Left colon (tissue), 2 donors: ENCODE results near the gene KDM3A. TPM values are rescaled to one million over a fixed set of nuclear protein-coding genes. Genes with fewer than 3 reads are reported as not detected.

Source experiments
- ATAC-seq: fragments of 200-7000 bp; cut with Tn5 transposase; one replicate; pipeline ENCODE4 v1.9.1; 2020; ENCODE audit warnings: mild to moderate bottlenecking, moderate library complexity
- DNase-seq, 2 donors: peaks; one replicate each; pipeline ENCODE4 v3.0.0-alpha.2; 2020
- intact Hi-C, 2 donors: fragments of 100-400 bp; cut with DNase I in 1 of 2; cut with micrococcal nuclease in 1 of 2; formaldehyde crosslinking; loops; one replicate each; pipeline versions ENCODE4 v1.11.2 to v1.14.0; 2022; cut with DNase I, micrococcal nuclease
- total RNA-seq, 2 donors: library from RNA; stranded (reverse); fragmentation: NEBNext Ultra II Directional; extraction: Animal tissue kit (Norgen Biotek cat#: 25700); gene quantifications; one replicate each; pipeline ENCODE4 v1.2.1, GENCODE V29; 2021
- donor health status: DM: no; HTN: no; CAD: no.
- donor health status: DM: yes; HTN: yes; CAD: no.

KDM3A gene
- total RNA-seq, 2 donors from 2014 or later = 33.0 to 56.6 TPM

DNA sequence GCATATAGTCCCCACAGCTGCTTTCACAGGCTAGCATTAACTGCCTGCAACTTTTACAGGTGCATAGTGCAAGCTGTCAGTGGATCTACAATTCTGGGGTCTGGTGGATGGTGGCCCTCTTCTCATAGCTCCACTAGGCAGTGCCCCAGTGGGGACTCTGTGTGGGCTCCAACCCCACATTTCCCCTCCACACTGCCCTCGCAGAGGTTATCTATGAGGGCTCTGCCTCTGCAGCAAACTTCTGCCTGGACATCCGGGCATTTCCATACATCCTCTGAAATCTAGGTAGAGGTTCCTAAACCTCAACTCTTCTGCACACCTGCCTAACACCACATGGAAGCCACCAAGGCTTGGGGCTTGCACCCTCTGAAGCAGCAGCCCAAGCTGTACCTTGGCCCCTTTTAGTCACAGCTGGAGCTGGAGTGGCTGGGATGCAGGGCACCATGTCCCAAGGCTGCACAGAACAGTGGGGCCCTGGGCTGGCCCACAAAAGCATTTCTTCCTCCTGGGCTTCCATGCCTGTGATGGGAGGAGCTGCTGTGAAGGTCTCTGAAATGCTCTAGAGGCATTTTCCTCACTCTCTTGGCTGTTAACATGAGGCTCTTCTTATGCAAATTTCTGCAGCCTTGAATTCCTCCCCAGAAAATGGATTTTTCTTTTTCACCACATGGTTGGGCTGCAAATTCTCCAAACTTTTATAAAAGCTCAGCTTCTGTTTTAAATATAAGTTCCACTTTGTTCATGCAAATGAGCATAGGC is 59.3 kb downstream of the KDM3A start:
- ATAC-seq (peak; percentile 11), DNase-seq (no peak)
- intact Hi-C loops = no loop called here

DNA sequence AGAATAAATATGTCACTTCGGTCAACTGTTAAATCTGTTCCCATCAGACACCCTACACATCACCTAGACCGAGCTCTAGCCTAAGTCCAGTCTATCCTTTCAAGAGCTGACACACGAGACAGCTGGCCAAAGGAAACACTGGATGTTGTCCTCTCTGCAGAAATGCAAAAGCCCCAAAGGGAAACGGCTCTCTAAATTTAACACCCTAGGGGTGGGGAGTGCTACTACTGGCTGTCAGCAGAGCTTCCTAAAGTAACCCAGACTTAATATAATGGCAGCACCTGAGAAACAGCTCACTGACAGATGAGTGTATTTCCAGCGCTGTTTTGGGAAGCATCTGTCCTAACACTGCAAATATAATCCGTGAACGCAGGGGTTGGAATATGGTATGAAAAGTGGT is 66.4 kb downstream of the KDM3A start:
- no peak for DNase-seq
- ATAC-seq = no peak
- intact Hi-C loops = no loop called here

DNA sequence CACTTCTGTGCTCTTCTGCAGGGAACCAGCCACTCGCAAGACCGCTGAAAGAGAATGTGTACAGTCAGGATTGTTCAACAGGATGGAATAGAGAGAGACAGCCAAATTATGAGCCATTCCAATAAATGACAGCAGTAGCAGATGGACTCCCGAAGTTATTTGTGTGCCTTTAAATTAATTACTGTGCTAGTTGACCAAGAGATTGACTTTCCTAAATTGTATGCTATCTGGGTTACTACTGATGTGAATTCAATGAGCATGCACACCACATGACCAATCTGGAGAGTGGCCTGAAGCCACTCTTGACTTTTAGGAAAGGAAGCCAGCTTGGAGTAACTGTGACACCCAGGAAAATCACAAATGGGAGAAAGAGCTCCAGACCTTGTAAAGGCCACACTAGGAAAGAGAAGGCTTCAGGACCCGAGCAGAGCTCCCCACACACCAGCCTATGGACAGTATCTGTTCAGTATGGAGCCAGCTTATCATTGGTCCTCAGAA is 69.3 kb downstream of the KDM3A start:
- ATAC-seq (no peak), DNase-seq (no peak)
- intact Hi-C loops = no loop called here

DNA sequence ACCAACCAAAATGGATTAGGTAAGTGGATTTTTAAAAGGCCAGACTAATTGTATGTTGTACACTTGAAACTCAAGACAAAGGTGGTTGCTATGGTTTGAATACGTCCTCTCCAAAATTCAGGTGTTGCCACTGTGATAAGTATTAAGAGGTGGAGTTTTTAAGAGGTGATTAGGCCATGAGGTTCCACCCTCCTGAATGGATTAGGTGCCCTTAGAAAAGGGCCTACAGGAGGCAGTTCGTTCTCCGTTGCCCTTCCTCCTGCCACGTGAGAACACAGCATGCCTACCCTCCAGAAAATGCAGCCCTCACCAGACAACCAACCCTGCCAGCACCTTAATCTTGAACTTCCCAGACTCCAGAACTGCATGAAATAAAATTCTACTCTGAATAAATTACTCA is 70.9 kb downstream of the KDM3A start:
- DNase-seq (no peak), ATAC-seq (no peak)
- intact Hi-C loops = no loop called here

DNA sequence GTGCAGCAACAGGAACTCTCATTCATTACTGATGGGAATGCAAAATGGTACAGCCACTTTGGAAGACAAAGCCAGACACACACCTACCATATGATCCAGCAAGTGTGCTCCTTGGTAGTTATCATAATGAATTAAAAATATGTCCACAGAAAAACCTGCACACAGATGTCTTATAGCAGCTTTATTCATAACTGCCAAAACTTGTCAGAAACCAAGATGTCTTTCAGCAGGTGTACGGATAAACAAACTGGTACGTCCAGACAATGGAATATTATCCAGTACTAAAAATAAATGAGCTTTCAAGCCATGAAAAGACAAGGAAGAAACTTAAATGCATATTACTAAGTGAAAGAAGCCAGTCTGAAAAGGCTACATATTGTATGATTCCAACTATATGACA is 71.7 kb downstream of the KDM3A start:
- ATAC-seq (no peak), DNase-seq (no peak)
- intact Hi-C loops = no loop called here

DNA sequence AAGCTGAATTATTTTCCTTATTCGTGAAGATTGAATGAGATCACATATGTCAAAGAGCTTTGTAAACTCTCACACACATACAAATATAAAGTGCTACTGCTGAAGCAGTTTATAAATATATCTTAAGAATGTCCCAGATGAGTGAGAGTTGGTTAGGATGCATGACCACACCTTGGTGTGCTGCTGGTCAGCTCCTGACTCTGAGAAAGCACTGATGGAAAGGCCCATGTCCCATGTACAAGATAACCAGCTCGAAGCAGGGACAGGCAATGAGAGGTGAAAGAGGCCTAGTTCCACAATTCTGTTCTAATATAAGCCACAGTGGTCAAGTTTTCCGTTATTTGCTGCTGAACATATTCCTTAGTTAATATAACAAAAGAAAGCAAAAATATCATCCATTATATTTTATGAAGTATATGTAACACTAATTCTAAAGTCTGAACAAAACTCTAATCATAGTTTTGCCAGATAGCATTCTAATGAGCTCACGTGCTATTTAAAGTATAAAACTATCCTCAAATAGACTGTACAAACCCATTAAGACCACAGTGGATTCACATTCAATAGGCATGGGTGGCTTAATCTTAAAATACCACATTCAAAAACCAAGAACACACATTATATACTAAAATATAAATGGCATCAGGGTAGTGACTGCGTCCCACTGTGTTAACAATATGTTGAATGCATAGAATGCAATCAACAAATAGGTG is 72.9 kb downstream of the KDM3A start:
- intact Hi-C loops = no loop called here
- DNase-seq = no peak
- ATAC-seq = no peak

DNA sequence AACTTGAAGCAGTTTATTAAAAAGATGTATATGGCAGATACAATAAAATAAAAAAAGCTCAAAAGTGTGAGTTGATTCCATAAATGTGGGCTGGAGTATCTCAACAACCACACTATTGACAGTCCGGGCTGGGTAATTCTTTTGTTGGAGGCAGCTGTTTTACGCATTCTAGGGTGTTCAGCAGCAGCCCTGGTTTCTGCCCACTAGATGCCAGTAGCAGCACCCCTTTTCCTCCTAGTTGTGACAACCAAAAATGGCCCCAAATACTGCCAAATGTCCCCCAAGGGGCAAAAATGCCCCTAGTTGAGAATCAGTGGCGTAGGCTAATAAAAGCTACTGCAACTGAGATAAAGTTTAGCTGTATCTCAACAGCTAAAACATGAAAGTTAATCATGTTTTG is 77.3 kb downstream of the KDM3A start:
- intact Hi-C loops = no loop called here
- ATAC-seq (peak; percentile 75), DNase-seq (peak in 1 of 2 donors; percentile 11)

DNA sequence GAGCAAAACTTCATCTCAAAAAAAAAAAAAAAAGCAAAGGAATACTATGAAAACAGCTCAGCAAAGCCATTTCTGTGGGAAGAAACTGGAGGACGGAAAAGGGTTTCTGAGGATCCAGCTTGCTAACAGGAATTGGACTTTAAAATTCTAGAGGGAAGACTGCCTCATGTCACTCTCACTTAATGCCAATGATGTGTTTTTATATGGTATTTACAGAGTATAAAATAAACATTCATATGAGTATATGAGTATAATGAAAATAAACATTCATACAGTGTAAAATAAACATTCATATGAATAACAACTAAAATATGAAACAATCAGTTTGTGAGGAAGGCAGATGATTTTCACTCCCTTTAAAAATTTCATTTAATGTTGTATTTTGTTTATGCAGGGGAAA is 78.2 kb downstream of the KDM3A start:
- DNase-seq = no peak
- peak; percentile 34 for ATAC-seq
- intact Hi-C loops = no loop called here

DNA sequence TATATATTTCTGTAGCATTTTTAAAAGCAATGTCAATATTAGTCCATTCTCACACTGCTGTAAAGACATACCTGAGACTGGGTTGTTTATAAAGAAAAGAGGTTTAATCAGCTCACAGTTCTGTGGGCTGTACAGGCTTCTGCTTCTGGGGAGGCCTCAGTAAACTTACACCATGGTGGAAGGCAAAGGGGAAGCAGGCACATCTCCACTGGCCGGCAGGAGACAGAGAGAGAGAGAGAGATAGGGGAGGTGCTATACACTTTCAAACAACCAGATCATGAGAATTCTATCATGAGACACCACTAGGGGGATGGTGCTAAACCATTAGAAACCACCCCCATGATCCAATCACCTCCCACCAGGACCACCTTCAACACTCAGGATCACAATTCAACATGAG is 79.0 kb downstream of the KDM3A start:
- DNase-seq = no peak
- ATAC-seq = no peak
- intact Hi-C loops = no loop called here

DNA sequence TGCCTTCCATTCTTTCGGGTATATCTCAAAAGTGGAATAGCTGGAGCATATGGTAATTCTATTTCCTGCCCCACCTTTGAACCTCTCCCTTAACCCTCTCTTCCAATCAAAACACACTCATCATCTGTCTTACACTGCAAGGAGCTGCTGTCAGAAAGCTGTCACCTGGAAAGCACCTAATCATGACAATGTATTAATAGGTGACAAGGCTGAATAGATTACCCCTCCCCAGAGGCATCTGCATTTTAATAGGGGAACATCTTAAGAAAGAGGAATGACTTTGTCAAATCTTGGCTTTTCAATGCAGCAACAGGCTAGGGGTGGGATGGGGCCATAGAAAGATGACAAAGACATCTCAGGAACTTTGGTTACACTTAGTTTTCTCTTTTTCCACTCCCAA is 80.8 kb downstream of the KDM3A start:
- intact Hi-C loops = no loop called here
- ATAC-seq (no peak), DNase-seq (no peak)

DNA sequence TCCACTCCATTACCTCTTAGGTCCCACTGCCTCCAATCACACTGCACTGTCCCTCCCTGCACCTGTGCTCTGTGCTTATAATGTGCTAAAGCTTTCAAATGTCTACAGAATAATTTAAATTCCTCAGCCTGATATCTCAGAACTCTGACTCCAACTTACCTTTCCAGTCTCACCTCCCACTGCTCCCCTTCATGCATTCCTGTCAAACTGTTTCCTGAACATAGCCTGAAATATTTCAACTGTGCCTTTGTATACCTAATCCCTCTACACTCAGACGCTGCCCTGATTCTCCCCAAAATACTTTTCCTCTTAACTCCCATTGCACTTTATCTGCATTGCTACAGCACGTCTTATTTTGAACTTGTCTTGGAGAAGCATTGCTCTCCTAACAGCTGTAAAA is 81.5 kb downstream of the KDM3A start:
- DNase-seq (no peak), ATAC-seq (no peak)
- intact Hi-C loops = no loop called here

DNA sequence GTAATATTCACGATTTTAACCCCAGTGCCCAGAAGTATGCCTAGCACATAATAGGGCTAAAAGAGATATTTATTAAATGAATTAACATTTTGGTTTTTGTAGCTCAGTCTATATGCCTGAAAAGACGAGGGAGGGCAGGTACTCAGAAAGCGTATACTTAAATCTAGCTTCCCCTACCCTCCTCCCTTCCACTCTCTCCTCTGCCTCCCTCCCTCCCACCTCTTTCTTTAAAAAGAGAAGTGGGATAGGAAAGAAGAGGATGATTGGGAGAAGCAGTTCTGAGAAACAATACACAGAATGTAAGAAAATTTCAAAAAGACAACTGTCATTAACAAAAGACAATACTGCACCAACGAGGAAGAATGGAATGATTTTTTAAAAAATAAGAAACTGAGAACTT is 82.3 kb downstream of the KDM3A start:
- no peak for ATAC-seq
- DNase-seq = no peak
- intact Hi-C loops = no loop called here

DNA sequence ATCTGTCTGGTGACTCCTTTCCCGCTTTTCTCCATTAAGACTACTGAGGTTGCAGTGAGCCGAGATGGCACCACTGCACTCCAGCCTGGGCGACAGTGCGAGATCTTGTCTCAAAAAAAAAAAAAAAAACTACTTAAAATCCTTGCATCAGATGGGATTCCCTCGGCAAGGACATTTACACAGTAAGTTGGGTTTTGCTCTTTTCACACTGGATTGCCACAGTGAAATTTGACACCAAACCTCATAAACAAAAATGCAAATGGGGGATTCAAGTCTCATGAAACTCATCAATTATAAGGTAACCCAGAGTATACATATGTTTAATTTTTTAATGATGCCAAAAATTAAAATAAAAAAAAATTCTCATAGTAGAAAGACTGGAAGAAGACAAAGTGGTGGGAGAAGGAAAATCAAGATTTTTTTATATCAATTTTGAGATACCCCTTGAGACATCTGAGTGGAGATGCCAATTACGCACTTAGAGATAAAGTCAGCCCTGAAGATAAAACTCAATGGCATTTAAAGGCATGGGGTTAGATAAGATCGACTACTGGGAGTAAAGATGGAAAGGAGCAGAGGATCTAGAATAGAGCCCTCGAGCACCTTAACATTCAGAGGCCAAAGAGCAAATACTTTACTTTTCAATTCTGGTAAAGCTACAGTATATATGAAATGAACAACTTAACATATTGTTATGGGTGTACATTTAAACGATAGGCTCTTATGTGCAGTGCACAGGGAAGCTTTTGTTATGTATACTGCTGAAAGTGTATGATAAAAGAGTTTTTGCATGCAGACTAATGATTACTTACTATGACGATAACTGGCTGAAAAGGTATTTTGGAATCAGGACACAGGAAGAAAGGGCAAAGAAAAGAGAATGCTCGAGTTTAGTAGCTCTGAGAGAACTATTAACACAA is 84.5 kb downstream of the KDM3A start:
- DNase-seq = no peak
- intact Hi-C loops = no loop called here
- no peak for ATAC-seq

DNA sequence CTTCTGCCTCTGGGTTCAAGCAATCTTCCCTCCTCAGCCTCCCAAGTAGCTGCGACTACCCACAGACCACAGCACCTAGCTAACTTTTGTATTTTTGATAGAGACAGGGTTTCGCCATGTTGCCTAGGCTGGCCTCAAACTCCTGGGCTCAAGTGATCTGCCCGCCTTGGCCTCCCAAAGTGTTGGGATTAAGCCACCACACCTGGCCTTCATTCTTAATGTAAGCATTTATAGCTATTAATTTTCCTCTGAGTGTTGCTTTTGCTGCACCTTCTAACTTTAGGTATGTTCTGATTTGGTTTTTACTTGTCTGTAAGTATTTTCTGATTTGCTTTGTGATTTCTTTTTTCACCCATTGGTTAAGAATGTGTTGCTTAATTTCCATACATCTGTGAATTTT is 92.4 kb downstream of the KDM3A start:
- ATAC-seq (no peak), DNase-seq (no peak)
- intact Hi-C loops = no loop called here

DNA sequence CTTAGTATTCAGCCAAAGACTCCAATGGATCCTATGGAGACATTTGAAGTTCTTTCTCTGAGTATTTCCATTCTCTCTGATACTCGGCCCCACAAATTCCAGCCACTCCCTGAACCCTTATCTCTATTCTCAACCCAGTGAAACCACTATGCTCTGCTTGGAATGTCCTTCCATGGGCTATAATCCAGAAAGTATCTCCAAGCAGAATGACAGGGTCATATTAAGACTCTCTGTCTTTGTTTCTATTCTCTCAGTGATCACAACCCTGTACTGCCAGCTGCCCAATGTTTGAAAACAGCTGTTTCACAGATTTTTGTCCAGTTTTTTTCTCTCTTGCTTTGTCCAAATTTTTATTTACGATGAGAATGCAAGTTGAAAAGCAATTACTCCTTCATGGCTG is 100.2 kb downstream of the KDM3A start:
- ATAC-seq (peak; percentile 56), DNase-seq (no peak)
- intact Hi-C loops = no loop called here

Other genes with a start within 250 kb of the KDM3A start
- 100 to 1,000 TPM; 107 to 137 TPM for gene IMMT, start 245.9 kb upstream of the KDM3A start, total RNA-seq
- 10 to 100 TPM; 62.7 to 81.9 TPM for gene MRPL35, start 241.9 kb upstream of the KDM3A start, total RNA-seq
- 1 to 10 TPM; 4.2 to 7.1 TPM for gene REEP1, start 103.7 kb upstream of the KDM3A start, total RNA-seq
- gene CHMP3, start 122.1 kb downstream of the KDM3A start, total RNA-seq = 100 to 1,000 TPM; 173 to 190 TPM
- 10 to 100 TPM; 72.3 to 74.2 TPM for gene RNF103, start 182.5 kb downstream of the KDM3A start, total RNA-seq